GM23248 (cell line): Measurements from ENCODE around the gene MFSD6. TPM values are rescaled to one million over a fixed set of nuclear protein-coding genes. Genes with fewer than 3 reads are reported as not detected.

Experiments used
- DNase-seq: peaks from one replicate; pipeline ENCODE4 v3.0.0-alpha.2; 2015
- H2AFZ ChIP-seq: fragments of 200-600 bp; sonication (generic); 2 replicates; pipeline ENCODE4 v1.6.1; 2016; ENCODE audit warnings: antibody characterized with exemption
- H3F3A ChIP-seq: fragments of 200-600 bp; sonication (generic); 2 replicates; pipeline ENCODE4 v1.6.1; 2016; ENCODE audit warnings: mild to moderate bottlenecking, antibody characterized with exemption, mixed run types; ENCODE audit not compliant: insufficient read depth
- H3K27ac ChIP-seq: fragments of 200-600 bp; sonication (generic); 2 replicates; pipeline ENCODE4 v1.5.1; 2016; ENCODE audit warnings: mild to moderate bottlenecking
- H3K27me3 ChIP-seq: fragments of 200-600 bp; sonication (generic); replicated peaks from 2 replicates; pipeline ENCODE4 v1.6.1; 2016; ENCODE audit warnings: mild to moderate bottlenecking; ENCODE audit not compliant: insufficient read depth
- H3K36me3 ChIP-seq: fragments of 200-600 bp; sonication (generic); 2 replicates; pipeline ENCODE4 v1.6.1; 2016; ENCODE audit warnings: low read depth, mild to moderate bottlenecking
- H3K4me1 ChIP-seq: fragments of 200-600 bp; sonication (generic); 2 replicates; pipeline ENCODE4 v1.6.1; 2016; ENCODE audit warnings: mild to moderate bottlenecking; ENCODE audit not compliant: insufficient read depth
- H3K4me2 ChIP-seq: fragments of 200-600 bp; sonication (generic); one replicate; pipeline ENCODE4 v1.6.1; 2016; ENCODE audit warnings: mild to moderate bottlenecking; ENCODE audit not compliant: unreplicated experiment
- H3K4me3 ChIP-seq: fragments of 200-600 bp; sonication (generic); 2 replicates; pipeline ENCODE4 v1.5.1; 2016; ENCODE audit warnings: mild to moderate bottlenecking
- H3K79me2 ChIP-seq: fragments of 200-600 bp; sonication (generic); 2 replicates; pipeline ENCODE4 v1.6.1; 2016; ENCODE audit warnings: mild to moderate bottlenecking; ENCODE audit not compliant: insufficient read depth
- H3K9ac ChIP-seq: fragments of 200-600 bp; sonication (generic); 2 replicates; pipeline ENCODE4 v1.6.1; 2016; ENCODE audit warnings: mild to moderate bottlenecking
- H3K9me2 ChIP-seq: fragments of 200-600 bp; sonication (generic); 2 replicates; pipeline ENCODE4 v1.6.1; 2016; ENCODE audit warnings: mixed run types, mild to moderate bottlenecking, moderate library complexity; ENCODE audit not compliant: insufficient read depth
- H3K9me3 ChIP-seq: fragments of 200-600 bp; sonication (generic); one replicate; pipeline ENCODE4 v1.6.1; 2017; ENCODE audit warnings: low read depth
- H4K20me1 ChIP-seq: fragments of 200-600 bp; sonication (generic); 2 replicates; pipeline ENCODE4 v1.6.0; 2016; ENCODE audit not compliant: insufficient read depth
- EZH2 ChIP-seq: fragments of 200-600 bp; sonication (generic); IDR thresholded peaks from 2 replicates; pipeline ENCODE4 v1.6.1; 2018; ENCODE audit warnings: antibody characterized with exemption, mild to moderate bottlenecking; ENCODE audit not compliant: insufficient read depth, poor library complexity, severe bottlenecking
- EZH2phosphoT487 ChIP-seq: fragments of 200-600 bp; sonication (generic); IDR thresholded peaks from 2 replicates; pipeline ENCODE4 v1.6.1; 2018; ENCODE audit warnings: antibody characterized with exemption, moderate library complexity, mild to moderate bottlenecking, low read depth; ENCODE audit not compliant: insufficient read depth
- WGBS, 2 experiments: methylation state at CpG; one replicate each; pipeline ENCODE4 v1.1.6; 2015 to 2017; ENCODE audit warnings: low lambda C conversion rate in 2 of 2, low coverage in 1 of 2; ENCODE audit errors: missing lambda C conversion rate in 2 of 2; 5-methylcytosine and 5-hydroxymethylcytosine counted together
- in situ Hi-C: fragments of 300-500 bp; cut with MboI; formaldehyde crosslinking; loops from 2 replicates; pipeline ENCODE4 v1.15.0; 2020
- polyA plus RNA-seq: library from polyadenylated mRNA; unstranded; fragments of >200 nt; fragmentation: Nextera tagmentation; extraction: Ambion mirVana; gene quantifications from 2 replicates; pipeline ENCODE4 v1.2.1, GENCODE V29; 2016
- total RNA-seq: library from RNA; depleted of rRNA; stranded (reverse); fragments of >200 nt; shearing (Covaris generic); gene quantifications from 2 replicates; pipeline ENCODE4 v1.2.3, GENCODE V29; 2014

Gene MFSD6
- total and polyA plus RNA-seq, 2 experiments from 2014 or later: 3.2 to 6.7 TPM

DNA sequence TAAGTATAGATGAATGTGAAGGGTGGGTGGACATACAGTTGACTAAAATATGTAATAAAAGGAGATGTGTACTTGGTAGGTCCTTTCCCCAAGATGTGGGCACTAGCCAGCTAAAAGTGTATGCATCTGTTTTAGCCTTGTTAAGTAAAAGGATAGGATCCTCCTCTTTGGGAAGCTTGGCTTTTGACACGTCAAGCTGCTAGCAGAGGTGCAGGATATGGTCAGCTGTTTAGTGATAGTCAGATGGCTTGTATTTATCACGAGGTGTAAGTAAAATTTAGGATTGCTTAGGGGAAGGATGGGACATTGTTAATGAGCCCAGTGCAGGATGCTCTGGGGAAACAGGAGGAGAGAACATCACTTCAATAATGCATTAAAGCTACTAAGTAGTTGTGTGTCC is 1.5 kb downstream of the MFSD6 start:
- Histone ChIP-seq H3K79me2 (no peaks in the 10 kb centered on the region), H3K27me3 (peaks cover 3% of the 10 kb centered on the region; the same call in 1 of the 2 replicates), H2AFZ (peak overlapping the region; percentile 95; the same call in 1 of the 2 replicates), H3K9ac (no peak overlapping the region), H3K9me2 (no peaks in the 10 kb centered on the region), H3K36me3 (no peaks in the 10 kb centered on the region), H3K9me3 (no peaks in the 10 kb centered on the region), H3F3A (peaks cover 7% of the 10 kb centered on the region; the same call in 1 of the 2 replicates), H3K4me2 (no peak overlapping the region), H3K4me3 (peak overlapping the region; percentile 78; the same call in 1 of the 2 replicates), H3K4me1 (no peaks in the 10 kb centered on the region), H3K27ac (no peak overlapping the region), H4K20me1 (no peaks in the 10 kb centered on the region)
- WGBS, 2 experiments: 60% methylated on average over 2 of the region's 2 CpGs
- DNase-seq: no peak
- TF ChIP-seq EZH2: no peak
- no peak for TF ChIP-seq EZH2phosphoT487
- in situ Hi-C loops: no loop called here

DNA sequence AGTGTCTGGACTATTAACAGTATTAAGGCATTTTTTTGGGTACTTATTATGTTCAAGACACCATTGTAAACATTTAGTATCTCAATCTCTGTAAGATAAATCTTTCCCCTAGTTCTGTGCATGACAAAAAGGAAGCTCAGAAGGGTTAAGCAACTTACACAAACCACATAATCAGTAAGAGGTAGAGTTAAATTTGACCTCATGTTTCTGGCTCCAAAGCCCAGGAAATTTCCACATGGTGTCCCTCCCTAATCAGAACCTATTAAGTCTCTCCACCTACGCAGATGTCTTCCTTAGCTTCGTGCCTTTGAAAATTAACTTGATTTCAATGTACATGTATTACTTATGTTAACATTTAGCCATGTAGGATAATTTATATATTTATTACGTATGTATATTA is 2.0 kb downstream of the MFSD6 start:
- Histone ChIP-seq H3K9me3 (no peaks in the 10 kb centered on the region), H3K4me1 (no peaks in the 10 kb centered on the region), H3K9ac (no peak overlapping the region), H3F3A (peaks cover 7% of the 10 kb centered on the region; the same call in 1 of the 2 replicates), H2AFZ (no peak overlapping the region), H3K79me2 (no peaks in the 10 kb centered on the region), H3K27ac (no peak overlapping the region), H3K4me2 (no peak overlapping the region), H3K27me3 (peaks cover 3% of the 10 kb centered on the region; the same call in 1 of the 2 replicates), H3K36me3 (no peaks in the 10 kb centered on the region), H3K9me2 (no peaks in the 10 kb centered on the region), H3K4me3 (no peak overlapping the region), H4K20me1 (no peaks in the 10 kb centered on the region)
- 74 to 80% methylated on average over 3 of the region's 3 CpGs for WGBS, 2 experiments
- in situ Hi-C loops: no loop called here
- DNase-seq: no peak
- TF ChIP-seq EZH2 (no peak), EZH2phosphoT487 (no peak)

DNA sequence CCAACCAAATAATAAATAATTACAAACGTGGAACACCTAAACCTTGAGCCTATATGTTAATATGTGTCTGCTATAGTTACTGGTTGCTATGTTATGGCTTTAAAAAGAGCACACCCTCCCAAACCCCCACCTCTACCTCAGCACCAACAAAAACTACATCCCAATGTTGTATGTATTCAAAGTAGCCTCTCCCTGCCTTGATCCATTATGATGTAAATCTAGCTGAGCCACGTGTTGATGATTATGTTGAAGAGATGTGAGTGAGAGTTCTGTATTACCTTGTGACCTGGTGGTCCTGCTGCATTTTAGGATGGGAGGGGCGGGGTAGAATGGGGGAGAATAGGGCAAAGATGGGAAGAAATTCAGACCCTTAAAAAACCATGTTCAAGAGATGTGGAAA is 4.8 kb downstream of the MFSD6 start:
- WGBS, 2 experiments: 25 to 35% methylated on average over 2 to 3 of the region's 3 CpGs
- Histone ChIP-seq H3K27ac (no peak overlapping the region), H3K4me1 (no peaks in the 10 kb centered on the region), H4K20me1 (no peaks in the 10 kb centered on the region), H3K79me2 (no peaks in the 10 kb centered on the region), H3K9ac (no peak overlapping the region), H2AFZ (no peak overlapping the region), H3K9me2 (no peaks in the 10 kb centered on the region), H3F3A (no peaks in the 10 kb centered on the region), H3K4me2 (no peak overlapping the region), H3K27me3 (no peaks in the 10 kb centered on the region), H3K9me3 (no peaks in the 10 kb centered on the region), H3K4me3 (no peak overlapping the region), H3K36me3 (no peaks in the 10 kb centered on the region)
- TF ChIP-seq EZH2phosphoT487 (no peak), EZH2 (no peak)
- in situ Hi-C loops: no loop called here
- DNase-seq: no peak

DNA sequence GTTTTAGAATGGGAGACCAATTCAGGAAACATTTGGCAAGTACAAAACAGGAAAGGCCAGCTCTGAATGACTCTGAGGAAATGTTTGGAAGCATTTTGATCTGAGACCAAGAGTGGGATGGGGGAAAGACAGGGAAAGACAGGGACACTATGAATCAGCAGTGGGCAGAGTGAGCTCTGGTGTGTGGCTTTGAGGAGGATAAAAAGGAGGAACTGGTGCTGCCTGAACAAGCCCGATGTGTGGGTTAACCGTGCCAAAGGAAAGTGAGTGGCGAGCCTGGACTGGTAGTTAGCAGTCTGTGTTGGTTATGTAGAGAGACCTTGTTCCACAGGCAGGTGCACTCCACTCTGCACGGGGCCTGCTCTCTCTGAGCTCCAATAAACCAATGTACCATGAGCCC is 5.3 kb downstream of the MFSD6 start:
- Histone ChIP-seq H3K36me3 (no peaks in the 10 kb centered on the region), H3K9me3 (no peaks in the 10 kb centered on the region), H3K27me3 (no peaks in the 10 kb centered on the region), H2AFZ (no peak overlapping the region), H3K4me3 (no peak overlapping the region), H3K79me2 (no peaks in the 10 kb centered on the region), H3K9me2 (no peaks in the 10 kb centered on the region), H3K27ac (no peak overlapping the region), H3K4me1 (no peaks in the 10 kb centered on the region), H3K4me2 (no peak overlapping the region), H4K20me1 (no peaks in the 10 kb centered on the region), H3F3A (no peaks in the 10 kb centered on the region), H3K9ac (no peak overlapping the region)
- WGBS, 2 experiments: 60 to 67% methylated on average over 4 of the region's 4 CpGs
- in situ Hi-C loops: no loop called here
- TF ChIP-seq EZH2 (no peak), EZH2phosphoT487 (no peak)
- no peak for DNase-seq

- H3K79me2 ChIP-seq: no peaks in the 10 kb centered on the region
- no peak overlapping the region for H3K4me3 ChIP-seq
- 96 to 97% methylated on average over 4 of the region's 4 CpGs for WGBS, 2 experiments
- H3K9ac ChIP-seq: no peak overlapping the region
- H3K27ac ChIP-seq: no peak overlapping the region
- H3F3A ChIP-seq: no peaks in the 10 kb centered on the region
- in situ Hi-C loops: no loop called here
- H3K36me3 ChIP-seq: no peaks in the 10 kb centered on the region
- H3K9me2 ChIP-seq: no peaks in the 10 kb centered on the region
- no peaks in the 10 kb centered on the region for H3K4me1 ChIP-seq
- no peak overlapping the region for H3K4me2 ChIP-seq
- H4K20me1 ChIP-seq: no peaks in the 10 kb centered on the region
- H2AFZ ChIP-seq: no peak overlapping the region
- TF ChIP-seq EZH2phosphoT487 (no peak), EZH2 (no peak)
- no peak for DNase-seq
- no peaks in the 10 kb centered on the region for H3K27me3 ChIP-seq
- no peaks in the 10 kb centered on the region for H3K9me3 ChIP-seq
Observed at GRCh38 chr2:190415251-190415650, 7.1 kb downstream of the MFSD6 start.
